HEK293 (cell line): Measurements from ENCODE around the gene TEX19.
"Not testable (repeated sequence)": the region's sequence is repeated elsewhere in the genome, so short reads cannot be mapped to it uniquely, and the experiment has no call there.

ENCODE experiments used
- CTCF ChIA-PET: fragments of 350-600 bp; formaldehyde crosslinking; extraction: SDS; loops from one replicate; lab custom pipeline; 2021; ENCODE audit warnings: antibody characterized with exemption; lab: Yijun Ruan, JAX
- POLR2A ChIA-PET: fragments of 300-600 bp; formaldehyde crosslinking; extraction: SDS; loops from one replicate; lab custom pipeline; 2020; ENCODE audit warnings: antibody characterized with exemption, inconsistent platforms; lab: Yijun Ruan, JAX
- H3K27ac ChIP-seq: fragments of 200-500 bp; sonication (Bioruptor generic); 2 replicates; pipeline ENCODE4 v1.5.1; 2014; ENCODE audit warnings: low read depth, low read length, control low read depth, inconsistent platforms; ENCODE audit errors: extremely low read depth
- H3K36me3 ChIP-seq, 2 experiments: fragments of 200-500 bp in 1 of 2; sonication (Bioruptor generic) in 1 of 2; 1 replicate in 1 of 2; 2 replicates in 1 of 2; pipeline ENCODE4 v1.5.1; 2014 to 2017; ENCODE audit warnings: inconsistent platforms in 2 of 2, low read length in 2 of 2; ENCODE audit not compliant: control insufficient read depth in 2 of 2, insufficient read depth in 1 of 2
- H3K4me1 ChIP-seq: fragments of 200-500 bp; sonication (Bioruptor generic); 2 replicates; pipeline ENCODE4 v1.5.1; 2014; ENCODE audit warnings: mild to moderate bottlenecking, low read length, inconsistent platforms; ENCODE audit not compliant: control insufficient read depth, insufficient read depth
- H3K4me3 ChIP-seq: 2 replicates; pipeline ENCODE4 v1.5.1; 2011; ENCODE audit warnings: low read depth, mild to moderate bottlenecking, control low read depth, low read length, moderate library complexity
- H3K9me3 ChIP-seq: fragments of 200-500 bp; sonication (Bioruptor generic); 2 replicates; pipeline ENCODE4 v1.5.1; 2014; ENCODE audit warnings: low read depth, low read length, inconsistent platforms; ENCODE audit not compliant: control insufficient read depth, insufficient read depth
- MYNN ChIP-seq: fragments of 450-650 bp; formaldehyde crosslinking; IDR thresholded peaks from 2 replicates; pipeline ENCODE4 v1.5.1; 2016; ENCODE audit warnings: missing biosample characterization, missing genetic modification characterization, borderline replicate concordance
- REPIN1 ChIP-seq: fragments of 450-650 bp; formaldehyde crosslinking; IDR thresholded peaks from 2 replicates; pipeline ENCODE4 v1.5.1; 2017; ENCODE audit warnings: missing biosample characterization, missing genetic modification characterization, low read depth
- SCRT1 ChIP-seq: fragments of 450-650 bp; formaldehyde crosslinking; IDR thresholded peaks from 2 replicates; pipeline ENCODE4 v1.5.1; 2016; ENCODE audit warnings: missing biosample characterization, missing genetic modification characterization, borderline replicate concordance
- SCRT2 ChIP-seq: fragments of 450-650 bp; formaldehyde crosslinking; IDR thresholded peaks from 2 replicates; pipeline ENCODE4 v1.5.1; 2016; ENCODE audit warnings: missing biosample characterization, missing genetic modification characterization
- SP7 ChIP-seq: fragments of 450-650 bp; formaldehyde crosslinking; IDR thresholded peaks from 2 replicates; pipeline ENCODE4 v1.5.1; 2016; ENCODE audit warnings: missing biosample characterization, missing genetic modification characterization
- WT1 ChIP-seq: fragments of 450-650 bp; formaldehyde crosslinking; IDR thresholded peaks from 2 replicates; pipeline ENCODE4 v1.5.1; 2016; ENCODE audit warnings: missing biosample characterization, missing genetic modification characterization
- ZIC2 ChIP-seq: fragments of 450-650 bp; formaldehyde crosslinking; IDR thresholded peaks from 2 replicates; pipeline ENCODE4 v1.5.1; 2016; ENCODE audit warnings: missing biosample characterization, missing genetic modification characterization
- ZNF114 ChIP-seq: fragments of 450-650 bp; formaldehyde crosslinking; IDR thresholded peaks from 2 replicates; pipeline ENCODE4 v1.5.0; 2017; ENCODE audit warnings: missing biosample characterization, missing genetic modification characterization
- ZNF146 ChIP-seq: fragments of 450-650 bp; formaldehyde crosslinking; IDR thresholded peaks from 2 replicates; pipeline ENCODE4 v1.5.1; 2016; ENCODE audit warnings: missing biosample characterization, missing genetic modification characterization
- ZNF341 ChIP-seq: fragments of 450-650 bp; formaldehyde crosslinking; IDR thresholded peaks from 2 replicates; pipeline ENCODE4; 2016; ENCODE audit warnings: low read depth, missing biosample characterization, missing genetic modification characterization
- ZNF354C ChIP-seq: fragments of 450-650 bp; formaldehyde crosslinking; IDR thresholded peaks from 2 replicates; pipeline ENCODE4 v1.5.1; 2016; ENCODE audit warnings: missing biosample characterization, missing genetic modification characterization, low read depth, borderline replicate concordance
- ZNF426 ChIP-seq: fragments of 450-650 bp; formaldehyde crosslinking; IDR thresholded peaks from 2 replicates; pipeline ENCODE4 v1.5.1; 2017; ENCODE audit warnings: missing biosample characterization, missing genetic modification characterization, mild to moderate bottlenecking, inconsistent platforms, moderate library complexity
- ZNF521 ChIP-seq: fragments of 450-650 bp; formaldehyde crosslinking; IDR thresholded peaks from 2 replicates; pipeline ENCODE4 v1.5.1; 2017; ENCODE audit warnings: missing biosample characterization, mild to moderate bottlenecking, missing genetic modification characterization
- ZNF596 ChIP-seq: fragments of 450-650 bp; IDR thresholded peaks from 2 replicates; pipeline ENCODE4 v1.5.0; 2018; ENCODE audit warnings: missing biosample characterization, mild to moderate bottlenecking, missing genetic modification characterization, moderate library complexity
- ZNF777 ChIP-seq: fragments of 450-650 bp; formaldehyde crosslinking; IDR thresholded peaks from 2 replicates; pipeline ENCODE4 v1.5.1; 2017; ENCODE audit warnings: missing biosample characterization, missing genetic modification characterization, borderline replicate concordance
- TF ChIP-seq, protein P1 (sequence below): fragments of 450-650 bp; formaldehyde crosslinking; IDR thresholded peaks from 2 replicates; pipeline ENCODE4 v1.5.1; 2016; ENCODE audit warnings: missing biosample characterization, missing genetic modification characterization, low read depth
- TF ChIP-seq, protein P2 (sequence below): fragments of 450-650 bp; formaldehyde crosslinking; IDR thresholded peaks from 2 replicates; pipeline ENCODE4 v1.5.1; 2016; ENCODE audit warnings: missing biosample characterization, missing genetic modification characterization
- TF ChIP-seq, protein P3 (sequence below): fragments of 450-650 bp; formaldehyde crosslinking; IDR thresholded peaks from 2 replicates; pipeline ENCODE4 v1.5.1; 2016; ENCODE audit warnings: missing biosample characterization, missing genetic modification characterization, borderline replicate concordance

TEX19 gene

DNA sequence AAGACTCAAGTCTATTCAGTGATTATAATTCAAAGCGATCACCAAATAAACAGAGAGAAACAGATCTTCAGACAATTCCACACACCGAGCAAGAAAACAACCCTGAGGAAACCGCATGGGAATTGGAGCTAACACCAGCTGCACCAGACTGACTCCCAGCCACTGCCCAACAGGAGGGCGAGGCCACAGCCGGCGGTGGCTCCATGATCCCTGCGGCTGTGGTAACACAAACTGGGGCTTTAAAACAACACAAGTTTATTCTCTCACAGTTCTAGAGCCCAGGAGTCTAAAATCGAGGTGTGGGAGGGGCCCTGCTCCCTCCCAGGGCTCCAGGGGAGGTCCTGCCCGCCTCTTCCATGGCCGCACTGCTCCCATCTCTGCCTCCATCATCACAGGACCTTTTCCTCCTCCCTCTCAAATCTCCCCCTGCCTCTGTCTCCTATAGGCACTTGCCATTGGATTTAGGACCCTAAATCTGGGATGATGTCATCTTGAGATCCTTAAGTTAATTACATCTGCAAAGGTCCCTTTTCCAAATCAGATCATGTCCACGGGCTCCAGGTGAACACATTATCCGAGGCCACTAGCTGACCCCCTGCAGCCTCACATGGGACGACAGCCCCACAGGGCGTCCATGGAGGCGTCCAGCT is 49.4 kb downstream of the TEX19 start (continued):
- TF ChIP-seq, protein P1, sequence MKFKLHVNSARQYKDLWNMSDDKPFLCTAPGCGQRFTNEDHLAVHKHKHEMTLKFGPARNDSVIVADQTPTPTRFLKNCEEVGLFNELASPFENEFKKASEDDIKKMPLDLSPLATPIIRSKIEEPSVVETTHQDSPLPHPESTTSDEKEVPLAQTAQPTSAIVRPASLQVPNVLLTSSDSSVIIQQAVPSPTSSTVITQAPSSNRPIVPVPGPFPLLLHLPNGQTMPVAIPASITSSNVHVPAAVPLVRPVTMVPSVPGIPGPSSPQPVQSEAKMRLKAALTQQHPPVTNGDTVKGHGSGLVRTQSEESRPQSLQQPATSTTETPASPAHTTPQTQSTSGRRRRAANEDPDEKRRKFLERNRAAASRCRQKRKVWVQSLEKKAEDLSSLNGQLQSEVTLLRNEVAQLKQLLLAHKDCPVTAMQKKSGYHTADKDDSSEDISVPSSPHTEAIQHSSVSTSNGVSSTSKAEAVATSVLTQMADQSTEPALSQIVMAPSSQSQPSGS (tag by site-specific recombination): peak; percentile 82; the same call in 1 of the 2 replicates
- TF ChIP-seq ZNF777 (tag by site-specific recombination): no peak
- TF ChIP-seq ZNF596 (tag by site-specific recombination): no peak
- TF ChIP-seq WT1 (tag by site-specific recombination): no peak
- TF ChIP-seq REPIN1 (tag by site-specific recombination): no peak
- no peak for TF ChIP-seq SP7 (tag by site-specific recombination)
- no peak for TF ChIP-seq MYNN (tag by site-specific recombination)
- no peak for TF ChIP-seq ZNF114
- TF ChIP-seq ZNF426: no peak

GRCh38 chr17:82408938-82409318 is 49.9 kb downstream of the TEX19 start:
- H3K4me3 ChIP-seq: no peak overlapping the region
- no peaks in the 10 kb centered on the region for H3K9me3 ChIP-seq
- ChIA-PET CTCF (interaction anchor here (0.7 to 1.1 kb wide), 2 partner anchors 87 to 179 kb away, joined by 4 read pairs; no protein-coding TSS in a partner anchor), POLR2A (no interaction called here)
- 0 out of 2 replicates have a peak, but pooled peaks cover 6% of the 10 kb centered on the region for H3K4me1 ChIP-seq
- H3K36me3 ChIP-seq: peaks cover 5 to 19% of the 10 kb centered on the region in 2 experiments; a peak in 2 of 3 replicates
- no peak for TF ChIP-seq MYNN (tag by site-specific recombination)
- TF ChIP-seq, all 188 proteins: peak for 0
- no peak overlapping the region for H3K27ac ChIP-seq

- TF ChIP-seq, protein P2, sequence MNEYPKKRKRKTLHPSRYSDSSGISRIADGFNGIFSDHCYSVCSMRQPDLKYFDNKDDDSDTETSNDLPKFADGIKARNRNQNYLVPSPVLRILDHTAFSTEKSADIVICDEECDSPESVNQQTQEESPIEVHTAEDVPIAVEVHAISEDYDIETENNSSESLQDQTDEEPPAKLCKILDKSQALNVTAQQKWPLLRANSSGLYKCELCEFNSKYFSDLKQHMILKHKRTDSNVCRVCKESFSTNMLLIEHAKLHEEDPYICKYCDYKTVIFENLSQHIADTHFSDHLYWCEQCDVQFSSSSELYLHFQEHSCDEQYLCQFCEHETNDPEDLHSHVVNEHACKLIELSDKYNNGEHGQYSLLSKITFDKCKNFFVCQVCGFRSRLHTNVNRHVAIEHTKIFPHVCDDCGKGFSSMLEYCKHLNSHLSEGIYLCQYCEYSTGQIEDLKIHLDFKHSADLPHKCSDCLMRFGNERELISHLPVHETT (tag by site-specific recombination): no peak
- no peak for TF ChIP-seq ZNF521 (tag by site-specific recombination)
- TF ChIP-seq SCRT1 (tag by site-specific recombination): peak; percentile 70
- peak; percentile 88 for TF ChIP-seq SCRT2
- peak; percentile 86 for TF ChIP-seq ZIC2 (tag by site-specific recombination)
- Histone ChIP-seq H3K27ac (no peak overlapping the region), H3K4me1 (0 out of 2 replicates have a peak, but pooled peaks cover 6% of the 10 kb centered on the region), H3K9me3 (no peaks in the 10 kb centered on the region), H3K4me3 (no peak overlapping the region), H3K36me3 (peaks cover 8 to 15% of the 10 kb centered on the region in 2 experiments; a peak in 2 of 3 replicates)
- ChIA-PET CTCF (interaction anchor here (1.1 kb wide), 2 partner anchors 72 to 180 kb away, joined by 3 to 4 read pairs; no protein-coding TSS in a partner anchor), POLR2A (no interaction called here)
Measured at GRCh38 chr17:82410014-82410716, 51.1 kb downstream of the TEX19 start.

DNA sequence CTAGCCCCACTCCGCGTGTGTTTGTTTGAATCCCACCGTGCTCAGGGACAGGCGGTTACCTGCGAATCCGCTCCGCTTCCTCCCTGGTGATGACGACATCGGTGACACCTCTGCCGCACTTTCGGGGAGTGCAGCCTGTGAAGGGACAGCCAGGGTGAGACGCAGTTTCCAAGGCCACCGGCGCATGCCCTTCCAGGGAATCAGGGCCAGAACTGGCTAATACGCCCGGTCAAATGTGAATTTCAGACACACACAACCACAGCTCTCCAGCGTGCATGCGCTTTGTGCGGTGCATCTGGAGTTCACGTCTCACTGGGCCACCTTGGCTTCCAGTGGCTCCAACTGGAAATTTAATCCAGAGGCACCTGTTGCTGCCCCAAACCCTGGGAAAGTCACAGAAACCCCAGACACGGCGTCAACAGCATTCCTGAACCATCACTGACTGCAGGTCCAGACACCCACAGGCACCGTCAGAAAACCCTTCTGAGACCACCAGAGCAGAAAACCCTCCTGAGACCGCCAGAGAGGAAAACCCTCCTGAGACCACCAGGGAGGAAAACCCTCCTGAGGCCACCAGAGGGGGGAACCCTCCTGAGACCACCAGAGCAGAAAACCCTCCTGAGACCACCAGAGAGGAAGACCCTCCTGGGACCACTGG is 52.5 kb downstream of the TEX19 start:
- no peaks in the 10 kb centered on the region for H3K9me3 ChIP-seq
- no peak overlapping the region for H3K27ac ChIP-seq
- POLR2A ChIA-PET: no interaction called here
- TF ChIP-seq ZNF146 (tag by site-specific recombination) (no peak), SCRT1 (tag by site-specific recombination) (peak; percentile 92), ZNF354C (no peak), SCRT2 (peak; percentile 94), ZNF341 (tag by site-specific recombination) (peak; percentile 45)
- TF ChIP-seq, protein P3, sequence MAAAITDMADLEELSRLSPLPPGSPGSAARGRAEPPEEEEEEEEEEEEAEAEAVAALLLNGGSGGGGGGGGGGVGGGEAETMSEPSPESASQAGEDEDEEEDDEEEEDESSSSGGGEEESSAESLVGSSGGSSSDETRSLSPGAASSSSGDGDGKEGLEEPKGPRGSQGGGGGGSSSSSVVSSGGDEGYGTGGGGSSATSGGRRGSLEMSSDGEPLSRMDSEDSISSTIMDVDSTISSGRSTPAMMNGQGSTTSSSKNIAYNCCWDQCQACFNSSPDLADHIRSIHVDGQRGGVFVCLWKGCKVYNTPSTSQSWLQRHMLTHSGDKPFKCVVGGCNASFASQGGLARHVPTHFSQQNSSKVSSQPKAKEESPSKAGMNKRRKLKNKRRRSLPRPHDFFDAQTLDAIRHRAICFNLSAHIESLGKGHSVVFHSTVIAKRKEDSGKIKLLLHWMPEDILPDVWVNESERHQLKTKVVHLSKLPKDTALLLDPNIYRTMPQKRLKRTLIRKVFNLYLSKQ (tag by site-specific recombination): no peak
- peaks cover 8 to 10% of the 10 kb centered on the region in 2 experiments; a peak in 2 of 3 replicates for H3K36me3 ChIP-seq
- H3K4me1 ChIP-seq: 0 out of 2 replicates have a peak, but pooled peaks cover 6% of the 10 kb centered on the region
- CTCF ChIA-PET: interaction anchor here (0.6 kb wide), 1 partner anchor 84 kb away, joined by 3 read pairs; no protein-coding TSS in a partner anchor
- H3K4me3 ChIP-seq: no peak overlapping the region

- H3K9me3 ChIP-seq, H3K4me1 ChIP-seq, H3K27ac ChIP-seq, H3K4me3 ChIP-seq, POLR2A ChIA-PET: not testable (repeated sequence)
- CTCF ChIA-PET: interaction anchor here (2.2 kb wide), 1 partner anchor 59 kb away, joined by 6 read pairs; no protein-coding TSS in a partner anchor
- peaks cover 8 to 10% of the 10 kb centered on the region in 2 experiments; a peak in 2 of 3 replicates for H3K36me3 ChIP-seq
Measured at GRCh38 chr17:82412081-82412480, 53.0 kb downstream of the TEX19 start.
